K562 (cell line): Measurements from ENCODE around the gene CLUH. TPM values are rescaled to one million over a fixed set of nuclear protein-coding genes. Genes with fewer than 3 reads are reported as not detected.
A peak's percentile ranks its signal among the peaks of the same experiment; 100 is the strongest.

ENCODE experiments used
- CHD2 ChIP-seq: IDR thresholded peaks from 2 replicates; pipeline ENCODE4 v1.6.1; 2011; ENCODE audit warnings: low read depth, low read length
- ETS1 ChIP-seq: conservative IDR thresholded peaks from 2 replicates; pipeline ENCODE4 v1.6.1; 2011; ENCODE audit warnings: low read depth, mild to moderate bottlenecking, low read length; ENCODE audit not compliant: control insufficient read depth
- HDAC1 ChIP-seq, 2 experiments: fragments of 450-650 bp; IDR thresholded peaks; 2 replicates each; pipeline ENCODE4 v1.6.1; 2016 to 2017; ENCODE audit warnings: inconsistent platforms in 1 of 2, mild to moderate bottlenecking in 1 of 2, moderate library complexity in 1 of 2
- HINFP ChIP-seq: fragments of 450-650 bp; conservative IDR thresholded peaks from 2 replicates; pipeline ENCODE4 v1.6.1; 2016; ENCODE audit warnings: missing genetic modification characterization, low read depth, mild to moderate bottlenecking, control low read depth, missing compliant biosample characterization
- HMG20B ChIP-seq: fragments of 250-450 bp; sonication (Bioruptor Pico); IDR thresholded peaks from 2 replicates; pipeline ENCODE4 v1.5.0; 2021; ENCODE audit warnings: mild to moderate bottlenecking
- HMGN3 ChIP-seq: IDR thresholded peaks from 2 replicates; pipeline ENCODE4 v1.6.1; 2011; ENCODE audit warnings: borderline replicate concordance, low read depth, mild to moderate bottlenecking, mixed read lengths, low read length; ENCODE audit not compliant: insufficient read length; ENCODE audit errors: extremely low read depth
- ID3 ChIP-seq, 2 experiments: fragments of 250-450 bp in 1 of 2; fragments of 450-650 bp in 1 of 2; sonication (Bioruptor Pico) in 1 of 2; IDR thresholded peaks; 2 replicates each; pipeline versions ENCODE4 v1.6.1 to v1.8.0; 2016 to 2021; ENCODE audit warnings: mild to moderate bottlenecking in 2 of 2, moderate library complexity in 2 of 2, missing compliant biosample characterization in 1 of 2, missing genetic modification characterization in 1 of 2
- KDM4B ChIP-seq, 2 experiments: fragments of 450-650 bp in 1 of 2; sonication (generic) in 1 of 2; IDR thresholded peaks; 2 replicates each; pipeline ENCODE4 v1.6.1; 2016 to 2017; ENCODE audit warnings: borderline replicate concordance in 2 of 2, antibody characterized with exemption in 1 of 2, low read depth in 1 of 2, mild to moderate bottlenecking in 1 of 2
- MIER1 ChIP-seq: fragments of 450-650 bp; IDR thresholded peaks from 2 replicates; pipeline ENCODE4 v1.6.1; 2016; ENCODE audit warnings: antibody characterized with exemption, mild to moderate bottlenecking, low read depth
- MYBL2 ChIP-seq, 2 experiments: fragments of 450-650 bp in 1 of 2; sonication (generic) in 1 of 2; formaldehyde crosslinking in 1 of 2; IDR thresholded peaks; 2 replicates each; pipeline versions ENCODE4 v1.6.1 to v1.8.1; 2017 to 2022; ENCODE audit warnings: borderline replicate concordance in 1 of 2, inconsistent platforms in 1 of 2, low read depth in 1 of 2, mild to moderate bottlenecking in 1 of 2, missing genetic modification reagents in 1 of 2, moderate library complexity in 1 of 2
- NR0B1 ChIP-seq: fragments of 450-650 bp; IDR thresholded peaks from one replicate; pipeline ENCODE4 v1.6.1; 2018; ENCODE audit warnings: mild to moderate bottlenecking, moderate library complexity; ENCODE audit not compliant: partially characterized antibody
- SREBF2 ChIP-seq: sonication (generic); formaldehyde crosslinking; IDR thresholded peaks from 2 replicates; pipeline ENCODE4 v1.4.0; 2020; ENCODE audit warnings: mild to moderate bottlenecking, missing genetic modification reagents
- TCFL5 ChIP-seq: fragments of 250-450 bp; sonication (Bioruptor Pico); conservative IDR thresholded peaks from 2 replicates; pipeline ENCODE4 v1.6.1; 2021; ENCODE audit warnings: mild to moderate bottlenecking, moderate library complexity, matching md5 sums
- UBTF ChIP-seq, 2 experiments: IDR thresholded peaks; 2 replicates each; pipeline ENCODE4 v1.6.1; 2012; ENCODE audit warnings: improper control_type of control experiment in 2 of 2, low read depth in 2 of 2, low read length in 2 of 2, borderline replicate concordance in 1 of 2
- ZNF583 ChIP-seq: fragments of 250-450 bp; sonication (Bioruptor Pico); IDR thresholded peaks from 2 replicates; pipeline ENCODE4 v1.4.0; 2020
- ZNF584 ChIP-seq: fragments of 200-800 bp; sonication (Bioruptor generic); IDR thresholded peaks from 2 replicates; pipeline ENCODE4 v1.6.1; 2016; ENCODE audit warnings: low read depth, mild to moderate bottlenecking, missing genetic modification characterization, missing compliant biosample characterization
- polyA plus RNA-seq, 8 experiments: library from polyadenylated mRNA; depleted of rRNA in 4 of 8; stranded (reverse) in 5 of 8; unstranded in 3 of 8; fragments of >200 nt; fragmentation: Nextera tagmentation in 2 of 8; fragmentation: Illumina TruSeq in 1 of 8; extraction: Ambion mirVana in 2 of 8; extraction: Trizol in 1 of 8; gene quantifications; 2 replicates each; pipeline versions ENCODE4 v1.2.1 to v1.2.3, GENCODE V29; 2011 to 2014; ENCODE audit warnings: inconsistent platforms in 1 of 8, missing spikeins in 1 of 8
- total RNA-seq, 7 experiments: library from RNA; depleted of rRNA in 6 of 7; stranded (reverse); fragments of >200 nt in 6 of 7; fragmentation: Illumina TruSeq in 2 of 7; extraction: Trizol in 2 of 7; gene quantifications; 2 replicates each; pipeline versions ENCODE4 v1.2.1 to v1.2.3, GENCODE V29; 2011 to 2021; ENCODE audit warnings: low replicate concordance in 1 of 7

CLUH gene
- total and polyA plus RNA-seq, 9 of the 15 experiments (the other 6 are each of a cell fraction or from before 2014, with no cell fraction given): 0.21 to 140 (median 33.2) TPM

- TF ChIP-seq UBTF (IDR thresholded peaks at IDR 0.05; ENCODE audit: borderline replicate concordance in 1 of 2, low read depth in 2 of 2, low read length in 2 of 2) (peak in 1 of 2 experiments; percentile 74; a peak in 2 of 4 replicates), NR0B1 (no peak), MIER1 (peak; percentile 88), KDM4B (IDR thresholded peaks at IDR 0.05; ENCODE audit: borderline replicate concordance in 2 of 2, low read depth in 1 of 2) (no peak), MYBL2 (IDR thresholded peaks at IDR 0.05; ENCODE audit: low read depth) (no peak), MYBL2 (CRISPR knock-in tag; IDR thresholded peaks at IDR 0.05; ENCODE audit: borderline replicate concordance) (no peak), SREBF2 (CRISPR knock-in tag) (no peak), ZNF583 (no peak), ETS1 (0 out of 2 replicates have a peak, but pooled peaks have one; percentile 37), HMGN3 (no peak), ID3 (CRISPR knock-in tag; IDR thresholded peaks at IDR 0.05) (no peak), ID3 (tag; IDR thresholded peaks at IDR 0.05) (no peak), ZNF584 (CRISPR knock-in tag) (no peak), HINFP (tag) (no peak), HDAC1 (IDR thresholded peaks at IDR 0.05) (0 out of 4 replicates have a peak, but pooled peaks of 1 of the 2 experiments have one; percentile 36), HMG20B (no peak), CHD2 (no peak), TCFL5 (CRISPR knock-in tag) (no peak)
Measured at GRCh38 chr17:2749784-2750181, 38.2 kb upstream of the CLUH start (continued).
